Measurements from ENCODE around the gene DIDO1. TPM values are rescaled to one million over a fixed set of nuclear protein-coding genes. Genes with fewer than 3 reads are reported as not detected.
A peak's percentile ranks its signal among the peaks of the same experiment; 100 is the strongest.
"Not testable (repeated sequence)": the region's sequence is repeated elsewhere in the genome, so short reads cannot be mapped to it uniquely, and the experiment has no call there.

Gene DIDO1
- total RNA-seq, 1 donor from 2014 or later = 71.2 TPM

GRCh38 chr20:62927128-62927705 lies 912 bp upstream of the DIDO1 start:
- TF ChIP-seq CTCF (IDR thresholded peaks at IDR 0.05; ENCODE audit: unreplicated experiment) = no peak
- peak overlapping the region; percentile 88 for H3K4me3 Mint-ChIP-seq (ENCODE audit: low read depth)
- no peaks in the 10 kb centered on the region for H3K36me3 Mint-ChIP-seq (ENCODE audit: insufficient read depth)
- H3K9me3 Mint-ChIP-seq (ENCODE audit: low read depth) = no peaks in the 10 kb centered on the region
- H3K27me3 Mint-ChIP-seq = no peaks in the 10 kb centered on the region
- H3K27ac Mint-ChIP-seq = peak overlapping the region; percentile 95
- DNase-seq (ENCODE audit: low spot score, unreplicated experiment) = no peak
- peaks cover 44% of the 10 kb centered on the region for H3K4me1 Mint-ChIP-seq (ENCODE audit: low read depth)

- H3K27me3 Mint-ChIP-seq = no peaks in the 10 kb centered on the region
- peak overlapping the region; percentile 97 for H3K27ac Mint-ChIP-seq
- H3K36me3 Mint-ChIP-seq (ENCODE audit: insufficient read depth) = no peaks in the 10 kb centered on the region
- H3K9me3 Mint-ChIP-seq (ENCODE audit: low read depth) = no peaks in the 10 kb centered on the region
- TF ChIP-seq CTCF (IDR thresholded peaks at IDR 0.05; ENCODE audit: unreplicated experiment) = no peak
- H3K4me3 Mint-ChIP-seq (ENCODE audit: low read depth) = peak overlapping the region; percentile 97
- peaks cover 46% of the 10 kb centered on the region for H3K4me1 Mint-ChIP-seq (ENCODE audit: low read depth)
- DNase-seq (ENCODE audit: low spot score, unreplicated experiment) = no peak
These were observed 681 bp downstream of the DIDO1 start for GRCh38 chr20:62925420-62926228.

DNA sequence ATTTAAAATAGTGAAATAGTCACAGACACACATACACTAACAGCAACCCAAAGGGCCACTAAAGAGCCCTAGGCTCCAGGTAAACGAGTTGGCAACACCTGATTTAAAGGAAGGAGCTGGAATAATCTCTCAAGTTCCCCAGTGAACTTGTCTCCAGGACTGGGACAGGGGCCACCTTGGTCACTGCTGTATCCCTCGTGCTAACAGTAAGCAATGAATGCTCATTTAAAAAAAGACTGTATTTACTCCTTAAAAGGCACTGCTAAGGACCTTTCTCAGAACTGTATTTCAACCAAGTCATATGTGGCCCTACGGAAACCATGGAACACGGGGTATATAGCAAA lies 1.3 kb downstream of the DIDO1 start:
- Mint-ChIP-seq H3K4me1 (ENCODE audit: low read depth) (peaks cover 51% of the 10 kb centered on the region), H3K4me3 (ENCODE audit: low read depth) (peak overlapping the region; percentile 97), H3K36me3 (ENCODE audit: insufficient read depth) (no peaks in the 10 kb centered on the region), H3K9me3 (ENCODE audit: low read depth) (no peaks in the 10 kb centered on the region), H3K27me3 (no peaks in the 10 kb centered on the region), H3K27ac (peak overlapping the region; percentile 97)
- DNase-seq (ENCODE audit: low spot score, unreplicated experiment) = no peak
- no peak for TF ChIP-seq CTCF (IDR thresholded peaks at IDR 0.05; ENCODE audit: unreplicated experiment)

- TF ChIP-seq CTCF (IDR thresholded peaks at IDR 0.05; ENCODE audit: unreplicated experiment) = no peak
- no peak for DNase-seq (ENCODE audit: low spot score, unreplicated experiment)
- H3K36me3 Mint-ChIP-seq (ENCODE audit: insufficient read depth) = no peaks in the 10 kb centered on the region
- no peaks in the 10 kb centered on the region for H3K27me3 Mint-ChIP-seq
- H3K4me1 Mint-ChIP-seq (ENCODE audit: low read depth) = peaks cover 52% of the 10 kb centered on the region
- H3K27ac Mint-ChIP-seq = peak overlapping the region; percentile 97
- no peaks in the 10 kb centered on the region for H3K9me3 Mint-ChIP-seq (ENCODE audit: low read depth)
- H3K4me3 Mint-ChIP-seq (ENCODE audit: low read depth) = peak overlapping the region; percentile 97
These were observed 1.7 kb downstream of the DIDO1 start for GRCh38 chr20:62924442-62925075.

DNA sequence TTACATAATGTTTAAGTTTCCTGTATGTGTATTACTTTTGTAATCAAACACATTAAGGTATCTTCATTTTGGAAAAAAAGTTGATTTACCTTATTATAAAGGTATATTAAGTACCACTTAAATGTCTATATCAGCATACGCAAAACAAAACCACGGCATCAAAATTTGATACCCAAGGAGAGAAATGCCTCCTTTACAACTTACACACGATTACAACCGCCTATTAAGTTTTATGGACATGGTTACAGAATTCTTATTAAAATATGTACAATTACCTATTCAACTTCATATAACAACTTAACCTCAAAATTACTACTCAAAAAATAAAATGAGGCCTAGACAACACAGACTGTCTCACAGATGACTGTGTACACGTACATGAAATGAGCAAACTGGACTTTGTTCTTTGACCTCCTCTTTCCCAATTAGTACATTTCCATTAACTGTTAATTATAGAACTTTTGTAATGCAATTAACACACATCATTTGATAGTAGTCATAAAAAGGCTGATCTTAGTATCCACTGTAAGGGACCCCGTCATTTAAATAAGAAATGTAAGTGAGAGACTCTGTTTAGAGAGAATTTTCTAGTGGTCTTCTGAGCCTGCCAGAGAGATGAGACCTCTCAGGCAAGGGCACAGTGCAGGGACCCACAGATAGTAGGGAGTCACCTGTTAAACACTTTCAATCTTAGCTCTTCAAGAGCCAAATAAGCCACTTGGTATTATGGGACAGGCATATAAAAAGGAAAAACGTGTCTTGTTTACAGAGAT lies 2.5 kb downstream of the DIDO1 start:
- peaks cover 51% of the 10 kb centered on the region for H3K4me1 Mint-ChIP-seq (ENCODE audit: low read depth)
- H3K4me3 Mint-ChIP-seq (ENCODE audit: low read depth) = peak overlapping the region; percentile 97
- H3K9me3 Mint-ChIP-seq (ENCODE audit: low read depth) = no peaks in the 10 kb centered on the region
- TF ChIP-seq CTCF (IDR thresholded peaks at IDR 0.05; ENCODE audit: unreplicated experiment) = no peak
- H3K36me3 Mint-ChIP-seq (ENCODE audit: insufficient read depth) = no peaks in the 10 kb centered on the region
- peak overlapping the region; percentile 97 for H3K27ac Mint-ChIP-seq
- no peak for DNase-seq (ENCODE audit: low spot score, unreplicated experiment)
- no peaks in the 10 kb centered on the region for H3K27me3 Mint-ChIP-seq

DNA sequence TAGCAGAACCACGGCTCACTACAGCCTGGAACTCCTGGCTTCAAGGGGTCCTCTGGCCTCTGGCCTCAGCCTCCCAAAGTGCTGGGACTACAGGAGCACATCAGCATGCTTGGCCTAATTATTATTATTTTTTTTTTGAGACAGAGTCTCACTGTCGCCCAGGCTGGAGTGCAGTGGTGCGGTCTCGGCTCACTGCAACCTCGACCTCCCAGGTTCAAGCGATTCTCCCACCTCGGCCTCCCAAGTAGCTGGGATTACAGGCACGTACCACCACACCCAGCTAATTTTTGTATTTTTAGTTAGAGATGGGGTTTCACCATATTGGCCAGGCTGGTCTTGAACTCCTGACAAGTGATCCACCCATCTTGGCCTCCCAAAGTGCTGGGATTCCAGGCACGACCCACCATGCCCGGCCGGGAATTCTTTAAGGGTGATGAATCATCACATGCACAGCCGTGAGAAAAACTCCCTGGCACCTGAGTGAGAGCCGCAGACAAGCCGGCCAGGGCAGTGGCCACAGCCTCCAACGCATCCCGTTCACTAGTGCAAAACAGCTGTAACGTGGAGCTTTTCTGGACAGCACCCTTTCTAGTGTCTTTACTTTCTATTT lies 3.1 kb downstream of the DIDO1 start:
- H3K27ac Mint-ChIP-seq = peak overlapping the region; percentile 81
- peaks cover 53% of the 10 kb centered on the region for H3K4me1 Mint-ChIP-seq (ENCODE audit: low read depth)
- not testable (repeated sequence) for H3K4me3 Mint-ChIP-seq (ENCODE audit: low read depth); H3K9me3 Mint-ChIP-seq (ENCODE audit: low read depth); H3K36me3 Mint-ChIP-seq (ENCODE audit: insufficient read depth); H3K27me3 Mint-ChIP-seq; DNase-seq (ENCODE audit: low spot score, unreplicated experiment)

Data from progenitor cell of endocrine pancreas (in vitro differentiated cells).